ENCODE results near the gene ANXA2R. TPM values are rescaled to one million over a fixed set of nuclear protein-coding genes. Genes with fewer than 3 reads are reported as not detected.

The ANXA2R gene
- total and polyA plus RNA-seq, 9 of the 15 experiments (the other 6 are each of a cell fraction or from before 2014, with no cell fraction given): 2.1 to 4.8 (median 3.4) TPM

- TF ChIP-seq, protein P1, sequence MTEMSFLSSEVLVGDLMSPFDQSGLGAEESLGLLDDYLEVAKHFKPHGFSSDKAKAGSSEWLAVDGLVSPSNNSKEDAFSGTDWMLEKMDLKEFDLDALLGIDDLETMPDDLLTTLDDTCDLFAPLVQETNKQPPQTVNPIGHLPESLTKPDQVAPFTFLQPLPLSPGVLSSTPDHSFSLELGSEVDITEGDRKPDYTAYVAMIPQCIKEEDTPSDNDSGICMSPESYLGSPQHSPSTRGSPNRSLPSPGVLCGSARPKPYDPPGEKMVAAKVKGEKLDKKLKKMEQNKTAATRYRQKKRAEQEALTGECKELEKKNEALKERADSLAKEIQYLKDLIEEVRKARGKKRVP (CRISPR knock-in tag; IDR thresholded peaks at IDR 0.05): peak; percentile 52; the same call in 1 of the 2 replicates
- TF ChIP-seq ZSCAN29 (IDR thresholded peaks at IDR 0.05): no peak
- 0 out of 2 replicates have a peak, but pooled peaks have one; percentile 53 for TF ChIP-seq CC2D1A (IDR thresholded peaks at IDR 0.05)
- TF ChIP-seq, protein P2, sequence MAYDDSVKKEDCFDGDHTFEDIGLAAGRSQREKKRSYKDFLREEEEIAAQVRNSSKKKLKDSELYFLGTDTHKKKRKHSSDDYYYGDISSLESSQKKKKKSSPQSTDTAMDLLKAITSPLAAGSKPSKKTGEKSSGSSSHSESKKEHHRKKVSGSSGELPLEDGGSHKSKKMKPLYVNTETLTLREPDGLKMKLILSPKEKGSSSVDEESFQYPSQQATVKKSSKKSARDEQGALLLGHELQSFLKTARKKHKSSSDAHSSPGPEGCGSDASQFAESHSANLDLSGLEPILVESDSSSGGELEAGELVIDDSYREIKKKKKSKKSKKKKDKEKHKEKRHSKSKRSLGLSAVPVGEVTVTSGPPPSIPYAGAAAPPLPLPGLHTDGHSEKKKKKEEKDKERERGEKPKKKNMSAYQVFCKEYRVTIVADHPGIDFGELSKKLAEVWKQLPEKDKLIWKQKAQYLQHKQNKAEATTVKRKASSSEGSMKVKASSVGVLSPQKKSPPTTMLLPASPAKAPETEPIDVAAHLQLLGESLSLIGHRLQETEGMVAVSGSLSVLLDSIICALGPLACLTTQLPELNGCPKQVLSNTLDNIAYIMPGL (CRISPR knock-in tag; IDR thresholded peaks at IDR 0.05): no peak
- TF ChIP-seq KDM1A (IDR thresholded peaks at IDR 0.05): peak; percentile 38 to 69
- TF ChIP-seq NONO (IDR thresholded peaks at IDR 0.05; ENCODE audit: low read depth in 2 of 2, low read length in 1 of 2): 0 out of 4 replicates have a peak, but pooled peaks of 1 of the 2 experiments have one; percentile 8
- no peak for TF ChIP-seq RFX5 (IDR thresholded peaks at IDR 0.05; ENCODE audit: low read depth, low read length)
- no peak for TF ChIP-seq HES1 (IDR thresholded peaks at IDR 0.05; ENCODE audit: low read depth)
- no peak for TF ChIP-seq SFPQ (IDR thresholded peaks at IDR 0.05; ENCODE audit: low read depth, low read length)
- TF ChIP-seq, protein P3, sequence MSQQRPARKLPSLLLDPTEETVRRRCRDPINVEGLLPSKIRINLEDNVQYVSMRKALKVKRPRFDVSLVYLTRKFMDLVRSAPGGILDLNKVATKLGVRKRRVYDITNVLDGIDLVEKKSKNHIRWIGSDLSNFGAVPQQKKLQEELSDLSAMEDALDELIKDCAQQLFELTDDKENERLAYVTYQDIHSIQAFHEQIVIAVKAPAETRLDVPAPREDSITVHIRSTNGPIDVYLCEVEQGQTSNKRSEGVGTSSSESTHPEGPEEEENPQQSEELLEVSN (IDR thresholded peaks at IDR 0.05; ENCODE audit: borderline replicate concordance in 1 of 2, extremely low read depth in 1 of 2, insufficient read depth in 1 of 2, insufficient read length in 1 of 2, low read depth in 1 of 2, low read length in 1 of 2, poor library complexity in 1 of 2, severe bottlenecking in 1 of 2): peak; percentile 66 to 71
- 0 out of 2 replicates have a peak, but pooled peaks have one; percentile 11 for TF ChIP-seq HDGF (IDR thresholded peaks at IDR 0.05)
- TF ChIP-seq ZNF12 (CRISPR knock-in tag; IDR thresholded peaks at IDR 0.05): no peak
- TF ChIP-seq FOXK2 (conservative IDR thresholded peaks at IDR 0.05 in 1 of 2, IDR thresholded peaks at IDR 0.05 in 1 of 2; ENCODE audit: low read depth in 2 of 2): peak; percentile 94 to 95
- TF ChIP-seq TAL1 (IDR thresholded peaks at IDR 0.05): peak; percentile 67
- no peak for TF ChIP-seq CCNT2 (IDR thresholded peaks at IDR 0.05; ENCODE audit: borderline replicate concordance, extremely low read depth, insufficient read length, low read depth, low read length)
- 0 out of 2 replicates have a peak, but pooled peaks have one; percentile 12 for TF ChIP-seq ZNF551 (CRISPR knock-in tag; IDR thresholded peaks at IDR 0.05)
- no peak for TF ChIP-seq CHD1 (IDR thresholded peaks at IDR 0.05; ENCODE audit: low read length)
- no peak for TF ChIP-seq ADNP (tag; IDR thresholded peaks at IDR 0.05)
- TF ChIP-seq PRPF4 (IDR thresholded peaks at IDR 0.05; ENCODE audit: insufficient read depth, low read depth, low read length, poor library complexity, severe bottlenecking): no peak
- peak; percentile 95 for TF ChIP-seq L3MBTL2 (IDR thresholded peaks at IDR 0.05)
These were observed 35.5 kb upstream of the ANXA2R start (continued) for GRCh38 chr5:43075319-43076293.

Measured in K562 (cell line).